HK-2 (cell line): ENCODE measurements around the gene PRR35.

Source experiments
- DNase-seq: peaks from one replicate; pipeline ENCODE4 v3.0.0-alpha.2; 2018; ENCODE audit not compliant: unreplicated experiment

Gene PRR35

DNA sequence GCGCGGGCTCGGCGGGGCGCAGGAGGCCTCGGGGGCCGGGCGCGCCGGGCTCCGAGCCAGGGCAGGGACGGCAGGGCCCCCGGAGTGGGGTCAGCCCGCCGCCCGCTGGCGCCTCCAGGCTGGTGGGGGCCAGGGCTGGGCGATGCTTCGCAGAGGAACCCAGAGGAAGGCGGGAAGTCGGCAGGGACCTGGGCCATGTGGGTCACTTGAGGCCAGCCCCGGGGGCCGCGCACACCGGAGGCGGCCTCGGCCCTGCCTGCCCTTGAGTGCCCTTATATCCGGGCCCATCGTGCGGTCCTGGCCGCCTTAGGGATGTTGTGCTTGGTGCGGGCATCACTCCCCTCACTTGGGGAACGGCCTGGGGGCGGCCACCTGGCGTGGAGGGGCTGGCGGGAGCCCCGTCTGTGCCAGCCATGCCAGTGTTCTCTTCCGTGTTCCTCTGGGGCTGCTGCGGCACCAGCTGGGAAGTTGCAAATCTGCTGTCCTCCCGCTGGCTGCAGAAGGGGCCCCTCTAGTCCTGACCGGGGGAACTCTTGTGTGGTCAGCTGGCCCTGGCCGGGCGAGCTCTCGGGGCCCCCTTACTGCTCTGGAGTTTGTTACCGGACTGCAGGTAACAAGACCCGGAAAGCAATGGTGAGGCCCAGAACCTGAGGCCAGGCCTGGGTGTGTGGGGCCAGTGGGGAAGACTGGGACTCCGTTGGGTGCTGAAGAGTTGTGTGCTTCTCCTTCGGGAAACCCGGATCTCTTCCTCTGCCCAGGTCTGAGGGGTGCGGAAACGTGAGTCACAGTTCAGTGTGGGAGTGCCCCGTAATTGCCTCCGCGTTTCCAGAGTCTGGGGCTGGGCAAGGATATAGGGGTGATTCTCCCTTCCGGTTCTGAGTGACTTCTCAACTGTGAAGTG, 31.8 kb upstream of the PRR35 start:
- peak; percentile 58 for DNase-seq

DNA sequence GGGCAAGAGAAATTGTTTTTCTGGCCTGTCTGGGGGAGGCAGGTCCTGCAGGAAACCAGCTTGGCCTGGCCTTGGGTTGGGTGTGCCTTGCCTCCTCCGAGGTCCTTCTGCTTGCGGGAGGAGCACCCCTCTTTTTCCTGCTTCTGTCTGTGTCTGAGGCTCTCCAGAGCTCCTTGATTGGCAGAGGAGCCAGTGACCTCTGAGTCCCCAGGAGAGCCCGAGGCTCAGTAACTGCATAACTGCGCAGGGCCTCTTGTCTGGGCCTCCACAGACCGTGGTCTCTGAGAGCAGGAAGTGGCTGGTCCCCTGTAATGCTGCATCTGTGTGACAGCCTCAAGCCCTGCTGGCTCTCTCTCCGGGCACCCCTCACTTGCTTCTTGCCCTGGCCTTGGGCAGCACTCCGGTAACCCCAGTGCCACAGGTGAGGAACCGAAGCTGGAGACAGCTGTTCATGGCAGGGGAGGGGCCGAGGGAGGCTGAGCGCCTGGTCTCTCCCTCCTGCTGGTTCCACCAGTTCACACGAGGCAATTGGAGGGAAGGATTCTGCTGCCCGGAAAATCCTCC, 31.1 kb upstream of the PRR35 start:
- DNase-seq: no peak

DNA sequence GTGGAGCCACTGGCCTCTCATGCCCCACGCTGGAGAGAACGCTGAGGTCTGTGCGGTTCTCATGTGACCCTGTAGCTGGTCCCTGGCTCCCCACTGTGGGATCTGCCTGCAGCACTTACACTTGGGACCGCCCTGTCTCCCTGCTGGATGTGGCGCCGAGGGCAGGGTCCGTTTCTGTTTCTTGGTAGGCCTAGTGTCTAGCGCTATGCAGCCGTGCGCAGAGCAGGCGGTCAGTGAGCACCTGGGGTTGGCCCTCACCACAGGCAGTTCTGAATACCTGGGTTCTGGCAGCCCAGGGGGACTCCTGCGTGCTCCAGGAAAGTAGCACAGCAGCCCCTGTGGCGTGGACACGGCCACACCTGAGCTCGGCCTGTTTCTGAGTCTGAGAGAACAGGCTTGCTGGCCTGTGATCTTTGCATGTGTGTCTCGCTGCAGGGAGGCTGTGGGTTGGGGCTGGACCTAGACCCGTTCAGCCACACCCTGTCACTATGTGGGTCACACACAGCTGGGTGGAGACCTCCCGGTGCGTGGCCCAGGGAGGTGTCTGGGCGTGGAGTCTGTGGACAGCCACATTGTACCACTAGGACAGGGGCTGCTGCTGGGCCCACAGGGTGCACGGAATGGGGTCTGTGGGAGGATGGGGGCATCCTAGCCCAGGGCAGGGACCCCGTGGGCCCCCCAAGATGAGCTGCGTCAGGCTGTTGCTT, 29.9 kb upstream of the PRR35 start:
- no peak for DNase-seq

DNA sequence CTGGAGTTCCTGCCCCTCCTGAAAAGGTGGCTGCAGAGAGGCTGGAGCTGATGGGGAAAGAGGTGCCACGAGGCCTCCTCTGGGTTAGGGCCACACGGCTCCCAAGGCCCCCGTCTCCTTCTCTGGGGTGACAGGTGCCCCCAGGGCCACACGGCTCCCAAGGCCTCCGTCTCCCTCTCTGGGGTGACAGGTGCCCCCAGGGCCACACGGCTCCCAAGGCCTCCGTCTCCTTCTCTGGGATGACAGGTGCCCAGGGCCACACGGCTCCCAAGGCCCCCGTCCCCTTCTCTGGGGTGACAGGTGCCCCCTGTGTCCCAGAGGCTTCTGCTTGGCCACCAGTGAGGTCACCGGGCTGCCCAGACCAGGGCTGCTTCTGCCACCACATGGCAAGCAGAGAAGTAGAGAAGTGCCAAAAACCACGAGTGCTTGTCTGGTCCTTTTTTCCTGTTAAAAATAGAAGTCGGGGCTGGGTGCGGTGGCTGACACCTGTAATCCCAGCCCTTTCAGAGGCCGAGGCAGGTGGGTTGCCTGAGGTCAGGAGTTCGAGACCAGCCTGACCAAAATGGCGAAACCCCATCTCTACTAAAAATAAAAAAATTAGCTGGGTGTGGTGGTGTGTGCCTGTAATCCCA, 28.6 kb upstream of the PRR35 start:
- no peak for DNase-seq

DNA sequence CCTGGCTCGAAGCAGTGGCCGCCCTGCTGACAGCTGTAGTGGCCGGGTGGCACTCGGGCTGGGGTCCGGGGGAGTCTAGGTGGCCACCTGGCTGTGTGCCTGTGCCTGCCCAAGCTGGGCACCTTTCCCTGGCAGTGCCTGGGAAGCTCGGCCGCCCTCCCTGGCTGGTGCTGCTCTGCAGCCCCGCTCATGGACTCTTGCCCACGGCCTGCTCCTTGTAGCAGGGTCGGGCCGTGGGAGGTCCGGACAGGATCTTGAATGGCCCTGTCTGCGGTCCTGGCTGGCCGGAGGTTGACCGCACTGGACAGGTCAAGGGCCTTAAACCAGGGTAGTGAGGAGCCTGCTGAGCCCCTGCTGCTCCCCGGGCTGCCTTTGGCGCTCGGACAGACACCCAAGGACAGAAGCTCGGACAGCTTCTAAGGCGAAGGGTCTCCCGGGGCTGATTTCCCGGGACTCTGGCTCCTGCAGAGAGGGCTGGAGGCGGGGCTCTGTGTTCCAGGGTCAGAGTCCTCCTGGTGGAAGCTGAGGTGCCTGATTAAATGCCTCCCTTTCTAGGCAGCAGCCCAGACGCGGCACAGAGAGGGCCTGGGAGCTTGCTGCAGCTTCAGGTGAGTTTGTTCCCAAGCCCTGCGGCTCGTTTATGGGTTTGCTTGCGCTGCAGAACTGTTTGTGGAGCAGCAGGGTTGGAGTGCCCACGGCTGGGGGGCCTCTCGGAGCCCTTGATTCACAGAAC, 26.6 kb upstream of the PRR35 start:
- no peak for DNase-seq

DNA sequence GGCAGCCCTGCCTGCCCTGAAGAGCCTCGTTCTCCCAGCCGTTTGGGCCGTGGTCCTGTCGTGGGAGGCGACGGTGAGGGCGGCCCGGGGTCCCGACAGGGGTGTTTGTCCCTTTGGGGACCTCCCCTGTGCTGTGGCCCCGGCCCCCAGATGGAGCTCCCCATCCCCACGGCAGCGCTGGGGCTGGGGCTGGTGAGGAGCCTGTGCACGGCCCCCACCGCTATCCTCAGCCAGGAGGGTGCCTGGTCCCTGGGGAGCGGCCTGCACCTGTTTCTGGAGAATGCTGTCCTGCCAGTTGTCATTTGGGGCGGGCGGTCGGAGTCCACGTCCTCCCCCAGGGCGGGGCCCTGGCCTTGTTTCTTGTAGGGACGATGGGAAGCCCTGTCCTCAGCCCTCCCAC, 26.1 kb upstream of the PRR35 start:
- no peak for DNase-seq

DNA sequence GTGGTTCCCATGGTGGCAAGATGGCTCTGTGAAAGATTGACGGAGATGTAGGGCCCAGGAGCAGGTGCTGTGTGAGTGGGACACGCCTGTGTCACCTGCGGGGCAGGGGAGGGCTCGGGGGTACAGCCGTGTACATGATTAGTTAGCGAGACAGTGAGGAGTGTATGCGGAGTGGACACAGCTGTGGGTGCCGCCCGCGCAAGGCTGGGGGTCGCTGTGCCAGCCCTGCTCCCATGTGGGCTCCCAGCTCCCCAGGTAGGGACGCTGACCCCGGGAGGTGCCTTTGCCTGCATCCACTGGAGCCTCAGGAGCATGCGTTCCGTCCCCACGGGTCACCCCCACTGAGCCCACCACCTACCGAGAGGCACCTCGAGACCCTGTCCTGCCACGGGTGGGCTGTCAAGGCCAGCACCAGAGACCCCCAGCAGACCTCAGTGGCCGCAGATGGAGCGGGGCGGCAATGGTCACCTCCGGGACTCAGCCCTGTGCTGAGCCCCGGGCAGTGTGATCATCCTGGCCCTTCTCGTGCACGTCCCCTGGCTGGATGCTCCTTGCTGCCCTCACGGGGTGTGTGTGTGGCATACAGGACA, 25.2 kb upstream of the PRR35 start:
- no peak for DNase-seq

DNA sequence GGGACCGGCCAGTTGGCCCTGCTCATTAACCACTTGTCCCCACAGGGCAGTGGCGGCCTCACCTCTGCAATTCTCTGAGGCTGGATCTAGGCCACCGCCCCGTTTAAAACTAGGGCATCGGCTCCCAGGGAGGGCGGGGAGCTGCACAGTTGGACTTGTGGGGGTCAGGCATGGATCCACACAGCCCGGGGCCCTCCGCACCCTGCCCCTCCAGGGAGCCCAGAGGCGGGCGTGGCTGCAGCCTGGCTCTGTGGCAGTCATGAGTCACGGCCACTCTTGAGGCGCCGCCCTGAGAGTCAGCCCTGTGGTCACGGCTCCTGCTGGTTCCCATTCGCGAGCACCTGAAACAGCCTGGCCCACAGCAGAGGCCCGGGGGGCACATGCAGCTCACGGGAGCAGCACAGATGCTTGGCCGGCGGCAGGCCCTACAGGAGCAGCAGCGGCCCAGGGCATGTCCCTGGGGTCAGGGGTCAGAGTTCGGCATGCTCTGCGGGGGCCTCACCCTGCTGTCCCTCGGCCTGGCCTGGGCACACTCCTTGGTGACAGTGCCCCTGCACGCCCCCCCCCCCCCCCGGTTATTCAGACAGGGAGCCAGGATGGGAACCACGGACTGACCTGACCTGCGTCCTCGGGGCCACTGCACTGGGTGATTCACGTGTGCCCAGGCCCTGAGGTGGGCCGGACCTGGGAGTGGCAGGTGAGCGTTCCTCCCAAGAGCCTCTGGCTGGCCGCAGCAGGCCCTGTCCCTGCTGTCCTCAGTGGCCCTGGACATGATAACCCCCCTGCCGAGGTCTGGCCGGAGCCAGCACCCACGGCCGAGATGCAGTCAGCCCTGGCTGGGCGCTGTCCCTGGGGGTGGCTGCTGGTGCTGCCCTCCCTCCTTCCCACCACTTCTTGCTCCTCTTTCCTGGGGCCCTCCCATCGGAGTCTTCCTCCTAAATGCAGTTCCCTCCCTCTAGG, 24.5 kb upstream of the PRR35 start:
- DNase-seq: peak; percentile 80

DNA sequence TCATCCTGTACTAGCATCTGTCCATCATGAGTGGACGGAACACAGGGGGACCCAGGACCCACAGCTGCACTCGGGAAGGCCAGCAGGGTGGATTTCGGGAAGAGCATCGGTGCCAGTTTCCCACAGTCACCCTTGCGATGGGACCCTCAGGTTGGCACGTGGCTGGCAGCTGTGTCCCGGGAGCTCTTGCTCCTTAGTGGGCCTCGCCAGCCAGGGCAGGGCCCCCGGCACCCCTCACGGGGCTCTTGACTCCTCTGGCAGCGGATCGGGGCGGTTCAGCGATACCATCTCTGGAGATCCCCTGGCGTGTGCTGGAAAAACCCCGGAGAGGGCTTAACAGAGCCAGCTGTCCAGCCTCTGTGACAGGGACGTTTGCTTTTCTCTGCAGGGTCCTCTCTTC, 23.4 kb upstream of the PRR35 start:
- no peak for DNase-seq

DNA sequence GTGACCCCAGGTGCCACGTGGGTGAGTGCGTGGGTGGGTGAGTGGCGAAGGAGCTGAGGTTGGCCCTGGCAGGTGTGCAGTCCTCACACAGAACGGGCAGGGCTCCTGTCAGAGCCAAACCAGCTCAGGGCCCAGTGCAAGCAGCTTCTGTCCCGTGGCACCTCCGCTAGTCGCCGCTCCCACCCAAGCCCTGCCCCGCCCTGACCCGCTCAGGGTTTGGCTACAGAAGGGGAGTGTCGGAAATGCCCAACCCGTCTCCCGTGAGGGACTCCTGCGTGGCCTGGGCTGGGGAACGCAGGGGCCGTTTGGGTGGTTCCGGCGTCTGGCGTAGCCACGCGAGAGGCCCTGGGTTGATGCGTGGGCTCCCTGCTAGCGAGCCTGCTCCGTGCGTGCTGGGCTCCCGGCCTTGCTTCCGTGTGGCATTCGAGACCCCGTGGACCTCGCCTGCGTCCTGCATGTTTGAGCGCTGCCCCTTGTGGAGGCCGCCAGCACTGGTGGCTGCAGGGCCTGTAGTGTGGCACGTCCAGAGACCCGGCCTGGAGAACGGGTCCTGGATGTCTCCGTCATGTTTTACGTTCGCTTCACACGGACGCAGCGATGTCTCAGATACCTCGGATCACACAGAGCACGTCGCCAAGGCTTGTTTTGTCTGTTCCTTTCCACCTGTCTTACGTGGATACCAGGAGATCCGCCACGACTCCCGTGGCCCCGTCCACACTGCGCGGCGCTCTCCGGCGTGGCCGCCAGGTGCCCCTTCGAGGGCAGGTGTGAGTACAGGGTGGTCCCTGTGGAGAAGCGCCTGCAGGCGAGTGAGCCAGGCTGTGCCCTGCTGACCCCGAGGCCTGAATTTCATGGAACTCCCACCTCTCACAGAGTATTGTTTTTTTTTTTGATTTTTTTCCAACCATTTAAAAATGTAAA, 22.5 kb upstream of the PRR35 start:
- no peak for DNase-seq

DNA sequence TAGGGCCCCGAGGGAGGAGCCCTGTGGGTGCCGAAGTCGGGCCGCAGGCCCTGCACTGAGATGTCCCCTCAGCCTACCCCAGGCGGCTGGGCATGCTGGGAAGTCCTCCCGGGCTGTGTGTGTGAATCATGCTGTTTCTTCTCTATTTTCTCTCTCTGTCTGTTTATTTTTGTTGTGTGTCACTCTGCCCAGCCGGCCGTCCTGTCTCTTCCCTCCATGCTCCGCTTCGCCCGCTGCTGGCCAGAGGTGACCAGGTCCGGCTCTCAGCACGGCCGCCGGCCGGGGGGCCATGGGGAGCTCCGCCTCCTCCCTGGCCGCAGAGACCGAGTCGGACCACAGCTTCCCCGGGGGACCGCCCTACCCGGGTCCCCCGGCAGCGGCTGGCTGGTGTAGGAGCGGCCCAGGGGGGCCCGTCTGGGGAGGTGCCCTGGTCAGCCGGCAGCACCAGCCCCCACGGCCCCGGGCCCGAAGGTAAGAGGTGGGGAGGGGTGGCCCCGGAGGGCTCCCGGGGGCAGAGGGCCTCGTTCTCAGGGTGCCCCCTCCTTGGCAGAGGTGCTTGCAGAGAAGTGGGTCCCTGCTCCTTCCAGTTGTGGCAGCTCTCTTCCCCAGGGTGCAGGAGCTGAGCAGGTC, 20.2 kb upstream of the PRR35 start:
- no peak for DNase-seq

DNA sequence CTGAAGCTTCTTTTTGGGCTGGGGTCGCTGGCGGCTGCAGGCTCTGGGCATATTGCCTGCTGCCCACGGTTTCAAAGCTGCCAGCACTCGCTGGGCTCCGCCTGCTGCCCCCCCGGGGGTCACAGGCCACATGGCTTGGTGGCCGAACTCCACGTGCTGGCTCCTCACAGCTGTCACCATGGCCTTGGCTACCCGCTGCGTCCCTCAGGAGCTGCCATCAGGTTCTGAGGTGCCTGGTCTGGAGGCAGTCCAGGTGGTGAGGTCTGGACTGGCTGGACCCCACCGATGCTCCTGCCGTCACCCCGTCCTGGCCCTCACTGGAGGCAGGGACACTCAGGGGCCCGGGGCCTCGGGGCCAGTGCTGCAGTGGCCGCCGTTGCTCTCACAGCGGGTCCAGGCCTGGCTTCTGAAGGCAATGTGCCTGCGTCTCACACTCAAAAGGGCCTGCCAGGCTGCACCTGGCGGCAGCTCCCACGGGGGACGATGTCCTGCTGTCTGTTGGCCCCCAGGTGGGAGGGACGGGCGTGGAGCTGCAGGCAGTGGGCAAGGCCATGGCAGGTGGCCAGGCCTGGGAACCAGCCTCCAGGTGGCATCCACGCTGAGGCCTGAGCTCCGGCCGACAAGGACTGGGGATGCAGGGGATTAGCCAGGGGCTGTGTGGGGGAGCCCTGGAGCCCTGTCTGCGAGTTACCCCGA, 19.4 kb upstream of the PRR35 start:
- DNase-seq: no peak

DNA sequence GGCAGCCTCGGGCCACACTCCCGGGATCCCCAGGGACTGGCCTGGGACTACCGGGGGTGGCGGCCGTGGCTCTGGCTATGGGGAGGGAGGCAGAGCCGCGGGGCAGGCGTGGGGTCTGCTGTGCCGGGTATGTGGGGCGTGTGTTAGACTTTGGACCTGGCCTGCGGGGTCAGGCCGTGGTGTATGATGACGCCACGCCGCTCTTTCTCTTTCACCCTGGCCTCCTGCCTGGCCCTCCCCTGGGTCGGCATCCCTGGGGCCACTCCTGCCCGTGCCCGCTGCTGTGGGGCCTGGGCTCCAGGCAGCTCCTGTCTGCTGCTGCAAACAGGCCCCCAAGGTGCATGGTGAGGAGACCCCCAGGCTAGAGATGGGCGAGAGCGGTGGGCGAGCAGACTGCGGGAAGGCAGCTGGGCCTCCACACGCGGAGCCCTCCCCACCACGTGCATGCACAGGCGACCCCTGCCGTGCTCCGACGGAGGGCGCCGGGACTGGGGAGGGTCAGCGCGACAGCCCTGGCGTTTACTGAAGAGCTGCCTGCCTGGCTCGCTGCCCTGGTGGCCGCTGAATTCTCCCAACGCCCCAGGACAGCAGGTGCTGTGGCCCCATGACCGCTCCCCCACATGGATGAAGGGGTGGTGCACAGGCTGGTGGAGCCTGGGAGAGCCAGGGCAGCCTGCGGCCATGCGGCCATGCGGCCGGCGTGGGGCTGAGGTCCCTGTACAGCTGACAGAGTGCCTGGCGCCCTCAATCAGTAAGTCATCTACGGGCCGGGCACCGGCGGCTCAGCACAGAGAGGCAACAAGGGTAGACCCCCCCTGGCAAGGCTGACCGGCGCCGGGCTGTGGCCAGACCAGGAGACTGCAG, 16.7 kb upstream of the PRR35 start:
- no peak for DNase-seq

DNA sequence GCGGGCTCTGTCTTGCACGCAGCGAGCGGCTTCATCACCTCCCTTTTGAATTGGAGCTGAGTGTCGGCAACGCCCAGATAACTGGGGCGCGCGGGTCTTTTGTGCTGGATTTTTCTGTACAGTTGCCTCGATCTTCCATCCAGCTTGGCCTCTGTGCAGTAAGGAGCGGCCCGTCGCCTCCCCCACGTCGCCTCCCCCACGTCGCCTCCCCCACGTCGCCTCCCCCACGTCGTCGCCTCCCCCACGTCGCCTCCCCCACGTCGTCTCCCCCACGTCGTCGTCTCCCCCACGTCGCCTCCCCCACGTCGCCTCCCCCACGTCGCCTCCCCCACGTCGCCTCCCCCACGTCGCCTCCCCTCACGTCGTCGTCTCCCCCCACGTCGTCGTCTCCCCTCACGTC, 15.7 kb upstream of the PRR35 start:
- DNase-seq: no peak

DNA sequence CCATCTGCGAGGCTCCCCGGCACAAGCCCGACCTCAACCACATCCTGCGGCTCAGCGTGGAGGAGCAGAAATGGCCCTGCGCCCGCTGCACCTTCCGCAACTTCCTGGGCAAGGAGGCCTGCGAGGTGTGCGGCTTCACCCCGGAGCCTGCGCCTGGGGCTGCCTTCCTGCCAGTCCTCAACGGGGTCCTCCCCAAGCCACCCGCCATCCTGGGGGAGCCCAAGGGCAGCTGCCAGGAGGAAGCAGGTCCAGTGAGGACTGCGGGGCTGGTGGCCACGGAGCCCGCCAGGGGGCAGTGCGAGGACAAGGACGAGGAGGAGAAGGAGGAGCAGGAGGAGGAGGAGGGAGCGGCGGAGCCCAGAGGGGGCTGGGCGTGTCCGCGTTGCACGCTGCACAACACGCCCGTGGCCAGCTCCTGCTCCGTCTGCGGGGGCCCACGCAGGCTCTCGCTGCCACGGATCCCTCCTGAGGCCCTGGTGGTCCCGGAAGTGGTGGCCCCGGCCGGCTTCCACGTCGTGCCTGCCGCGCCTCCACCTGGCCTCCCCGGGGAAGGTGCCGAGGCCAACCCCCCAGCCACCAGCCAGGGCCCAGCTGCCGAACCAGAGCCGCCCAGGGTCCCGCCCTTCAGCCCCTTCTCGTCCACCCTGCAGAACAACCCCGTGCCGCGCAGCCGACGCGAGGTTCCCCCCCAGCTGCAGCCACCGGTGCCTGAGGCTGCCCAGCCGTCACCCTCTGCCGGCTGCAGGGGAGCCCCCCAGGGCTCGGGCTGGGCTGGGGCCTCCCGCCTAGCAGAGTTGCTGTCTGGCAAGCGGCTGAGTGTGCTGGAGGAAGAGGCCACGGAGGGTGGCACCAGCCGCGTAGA, 13.1 kb upstream of the PRR35 start:
- DNase-seq: no peak

DNA sequence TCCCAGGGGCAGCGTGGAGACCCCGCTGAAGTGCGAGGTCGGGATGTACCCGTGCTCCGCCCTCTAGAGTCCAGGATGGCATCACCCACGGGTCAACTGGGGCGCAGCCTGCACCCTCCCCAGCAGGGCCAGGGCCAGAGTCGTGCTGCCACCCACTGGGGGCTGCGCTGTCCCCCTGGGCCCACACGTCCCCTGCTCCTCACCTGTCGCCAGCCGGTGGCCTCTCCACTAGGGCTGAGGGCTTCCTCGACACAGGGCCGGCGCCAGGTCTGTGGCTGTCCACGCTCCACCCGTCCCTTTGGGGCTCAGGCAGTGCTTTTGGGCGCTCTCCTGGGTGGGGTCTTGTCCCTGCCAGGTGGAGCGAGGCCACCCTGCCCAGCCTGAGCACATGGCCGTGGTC, 11.6 kb upstream of the PRR35 start:
- no peak for DNase-seq
